HG03520 (cell line): ENCODE results near the gene EXOC3.
"Not testable (repeated sequence)": the region's sequence is repeated elsewhere in the genome, so short reads cannot be mapped to it uniquely, and the experiment has no call there.

Experiments used
- ATAC-seq: cut with Tn5 transposase; IDR thresholded peaks from one replicate; pipeline ENCODE4 v1.9.1; 2021; ENCODE audit warnings: mild to moderate bottlenecking, moderate library complexity; ENCODE audit not compliant: unreplicated experiment

The EXOC3 gene

GRCh38 chr5:442335-443238 lies at the start of gene EXOC3:
TSS of gene EXOC3 (plus strand) at chr5:443176. CDS start at chr5:446206, 3,030 bp downstream.
- ATAC-seq, result peak; percentile 86

GRCh38 chr5:393846-394275 lies 49.1 kb upstream of the EXOC3 start:
- no peak for ATAC-seq

GRCh38 chr5:394671-395155 lies 48.3 kb upstream of the EXOC3 start:
- no peak for ATAC-seq

GRCh38 chr5:395156-395920 lies 47.6 kb upstream of the EXOC3 start:
- no peak for ATAC-seq

- no peak for ATAC-seq
Observed at GRCh38 chr5:395921-396530, 47.0 kb upstream of the EXOC3 start.

- no peak for ATAC-seq
Observed at GRCh38 chr5:396531-396961, 46.4 kb upstream of the EXOC3 start.

- ATAC-seq, result not testable (repeated sequence)
Observed at GRCh38 chr5:398141-398474, 44.9 kb upstream of the EXOC3 start.

- ATAC-seq, result no peak
Observed at GRCh38 chr5:398475-399295, 44.3 kb upstream of the EXOC3 start.

- peak; percentile 89 for ATAC-seq
Observed at GRCh38 chr5:399296-400281, 43.4 kb upstream of the EXOC3 start.

- ATAC-seq, result no peak
Observed at GRCh38 chr5:400282-401145, 42.5 kb upstream of the EXOC3 start.

GRCh38 chr5:401146-402034 lies 41.6 kb upstream of the EXOC3 start:
- no peak for ATAC-seq

- ATAC-seq, result not testable (repeated sequence)
Observed at GRCh38 chr5:402219-402614, 40.8 kb upstream of the EXOC3 start.

- ATAC-seq, result no peak
Observed at GRCh38 chr5:402615-403359, 40.2 kb upstream of the EXOC3 start.

- no peak for ATAC-seq
Observed at GRCh38 chr5:403995-404394, 39.0 kb upstream of the EXOC3 start.

GRCh38 chr5:404666-405241 lies 38.2 kb upstream of the EXOC3 start:
- ATAC-seq, result no peak

GRCh38 chr5:405421-405820 lies 37.6 kb upstream of the EXOC3 start:
- no peak for ATAC-seq
